NCI-H510A (cell line): ENCODE results near the gene AP3B1.
"Not testable (repeated sequence)": the region's sequence is repeated elsewhere in the genome, so short reads cannot be mapped to it uniquely, and the experiment has no call there.

Source experiments
- DNase-seq: peaks from one replicate; lab custom pipeline; 2025; lab: John Stamatoyannopoulos, UW

AP3B1 gene

GRCh38 chr5:78067581-78067980 lies 226.9 kb downstream of the AP3B1 start:
- not testable (repeated sequence) for DNase-seq

- not testable (repeated sequence) for DNase-seq
Observed at GRCh38 chr5:78066722-78067121, 227.8 kb downstream of the AP3B1 start.

GRCh38 chr5:78065663-78066062 lies 228.8 kb downstream of the AP3B1 start:
- DNase-seq: no peak

GRCh38 chr5:78064941-78065472 lies 229.5 kb downstream of the AP3B1 start:
- no peak for DNase-seq

GRCh38 chr5:78063495-78063894 lies 231.0 kb downstream of the AP3B1 start:
- DNase-seq: no peak

GRCh38 chr5:78062645-78063044 lies 231.9 kb downstream of the AP3B1 start:
- DNase-seq: no peak

- DNase-seq: no peak
Observed at GRCh38 chr5:78060421-78060820, 234.1 kb downstream of the AP3B1 start.

- no peak for DNase-seq
Observed at GRCh38 chr5:78058625-78059024, 235.9 kb downstream of the AP3B1 start.

GRCh38 chr5:78056901-78057514 lies 237.5 kb downstream of the AP3B1 start:
- no peak for DNase-seq

GRCh38 chr5:78056053-78056452 lies 238.4 kb downstream of the AP3B1 start:
- DNase-seq: no peak

- no peak for DNase-seq
Observed at GRCh38 chr5:78050888-78051287, 243.6 kb downstream of the AP3B1 start.

- not testable (repeated sequence) for DNase-seq
Observed at GRCh38 chr5:78046823-78047222, 247.7 kb downstream of the AP3B1 start.

GRCh38 chr5:78046006-78046405 lies 248.5 kb downstream of the AP3B1 start:
- no peak for DNase-seq

GRCh38 chr5:78041805-78042204 lies 252.7 kb downstream of the AP3B1 start:
- DNase-seq: no peak

GRCh38 chr5:78025540-78025939 lies 269.0 kb downstream of the AP3B1 start:
- no peak for DNase-seq

GRCh38 chr5:78019744-78020143 lies 274.8 kb downstream of the AP3B1 start:
- no peak for DNase-seq

- DNase-seq: no peak
Observed at GRCh38 chr5:78016863-78017529, 277.5 kb downstream of the AP3B1 start.

- no peak for DNase-seq
Observed at GRCh38 chr5:78009937-78010527, 284.5 kb downstream of the AP3B1 start.

GRCh38 chr5:78008356-78008967 lies 286.0 kb downstream of the AP3B1 start:
- no peak for DNase-seq

GRCh38 chr5:78007233-78007632 lies 287.3 kb downstream of the AP3B1 start:
- DNase-seq: no peak

- no peak for DNase-seq
Observed at GRCh38 chr5:78006449-78006848, 288.0 kb downstream of the AP3B1 start.

GRCh38 chr5:78005021-78005785 lies 289.3 kb downstream of the AP3B1 start:
- no peak for DNase-seq
